GM23248 (cell line): ENCODE measurements around the gene VARS2.

Source experiments
- EZH2 ChIP-seq: fragments of 200-600 bp; sonication (generic); IDR thresholded peaks from 2 replicates; pipeline ENCODE4 v1.6.1; 2018; ENCODE audit warnings: antibody characterized with exemption, mild to moderate bottlenecking; ENCODE audit not compliant: insufficient read depth, poor library complexity, severe bottlenecking
- EZH2phosphoT487 ChIP-seq: fragments of 200-600 bp; sonication (generic); IDR thresholded peaks from 2 replicates; pipeline ENCODE4 v1.6.1; 2018; ENCODE audit warnings: antibody characterized with exemption, moderate library complexity, mild to moderate bottlenecking, low read depth; ENCODE audit not compliant: insufficient read depth

- TF ChIP-seq EZH2 (no peak), EZH2phosphoT487 (no peak)
These were observed 3.4 kb downstream of the VARS2 start for GRCh38 chr6:30917487-30917886.
